ENCODE measurements around the gene BAIAP2. TPM values are rescaled to one million over a fixed set of nuclear protein-coding genes. Genes with fewer than 3 reads are reported as not detected.
A peak's percentile ranks its signal among the peaks of the same experiment; 100 is the strongest.

The BAIAP2 gene
- total RNA-seq, 1 experiment from 2014 or later = 57.7 TPM

DNA sequence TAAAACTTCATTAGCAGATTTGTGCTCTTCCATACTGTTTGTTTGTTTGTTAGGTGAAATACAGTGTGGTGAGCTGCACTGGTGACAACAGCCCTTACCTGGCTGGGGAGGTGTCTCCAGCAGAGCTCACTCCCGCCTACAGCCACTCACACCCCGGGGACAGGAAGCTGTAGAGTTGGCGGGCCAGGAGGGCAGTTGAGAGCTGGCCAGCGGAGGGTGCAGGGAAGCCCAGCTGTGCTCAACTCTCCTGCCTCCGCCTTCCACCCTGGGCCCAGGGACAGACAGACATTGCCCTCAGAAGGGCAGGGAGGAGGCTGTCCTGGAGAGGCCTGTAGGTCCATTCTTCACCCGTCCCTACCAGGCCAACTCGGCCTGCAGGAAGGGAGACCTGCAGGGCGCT lies 81.8 kb downstream of the BAIAP2 start:
- CTCF ChIA-PET = no interaction called here
- Mint-ChIP-seq H3K36me3 (ENCODE audit: insufficient read depth, unreplicated experiment) (peaks cover 48% of the 10 kb centered on the region), H3K27ac (ENCODE audit: unreplicated experiment) (no peak overlapping the region), H3K9me3 (ENCODE audit: unreplicated experiment) (no peaks in the 10 kb centered on the region), H3K27me3 (ENCODE audit: insufficient read depth, unreplicated experiment) (no peaks in the 10 kb centered on the region), H3K4me1 (ENCODE audit: low read depth, unreplicated experiment) (peaks cover 8% of the 10 kb centered on the region), H3K4me3 (ENCODE audit: unreplicated experiment) (no peak overlapping the region)
- no peaks in the 10 kb centered on the region for H3K27me3 ChIP-seq (replicated peaks; ENCODE audit: control insufficient read depth, insufficient read depth, low read length)
- BruUV-seq (replicated peaks) = no TSS peak
- no peak overlapping the region for H3K4me3 ChIP-seq (ENCODE audit: low read depth, low read length)
- H3K36me3 ChIP-seq (ENCODE audit: control insufficient read depth, insufficient read depth, low read length) = no peaks in the 10 kb centered on the region; the same call in none of the 2 replicates
- no peak for DNase-seq
- POLR2A ChIA-PET = no interaction called here
- TF ChIP-seq, protein P1, sequence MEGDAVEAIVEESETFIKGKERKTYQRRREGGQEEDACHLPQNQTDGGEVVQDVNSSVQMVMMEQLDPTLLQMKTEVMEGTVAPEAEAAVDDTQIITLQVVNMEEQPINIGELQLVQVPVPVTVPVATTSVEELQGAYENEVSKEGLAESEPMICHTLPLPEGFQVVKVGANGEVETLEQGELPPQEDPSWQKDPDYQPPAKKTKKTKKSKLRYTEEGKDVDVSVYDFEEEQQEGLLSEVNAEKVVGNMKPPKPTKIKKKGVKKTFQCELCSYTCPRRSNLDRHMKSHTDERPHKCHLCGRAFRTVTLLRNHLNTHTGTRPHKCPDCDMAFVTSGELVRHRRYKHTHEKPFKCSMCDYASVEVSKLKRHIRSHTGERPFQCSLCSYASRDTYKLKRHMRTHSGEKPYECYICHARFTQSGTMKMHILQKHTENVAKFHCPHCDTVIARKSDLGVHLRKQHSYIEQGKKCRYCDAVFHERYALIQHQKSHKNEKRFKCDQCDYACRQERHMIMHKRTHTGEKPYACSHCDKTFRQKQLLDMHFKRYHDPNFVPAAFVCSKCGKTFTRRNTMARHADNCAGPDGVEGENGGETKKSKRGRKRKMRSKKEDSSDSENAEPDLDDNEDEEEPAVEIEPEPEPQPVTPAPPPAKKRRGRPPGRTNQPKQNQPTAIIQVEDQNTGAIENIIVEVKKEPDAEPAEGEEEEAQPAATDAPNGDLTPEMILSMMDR (IDR thresholded peaks at IDR 0.05; ENCODE audit: insufficient read depth in 1 of 2, low read depth in 1 of 2, low read length in 1 of 2, severe bottlenecking in 1 of 2, unreplicated experiment in 1 of 2) = no peak
- H3K9me3 ChIP-seq = no peaks in the 10 kb centered on the region
- intact Hi-C loops (cut with micrococcal nuclease; ENCODE audit: unreplicated experiment) = no loop called here
- H3K4me1 ChIP-seq = no peaks in the 10 kb centered on the region; the same call in 1 of the 2 replicates

DNA sequence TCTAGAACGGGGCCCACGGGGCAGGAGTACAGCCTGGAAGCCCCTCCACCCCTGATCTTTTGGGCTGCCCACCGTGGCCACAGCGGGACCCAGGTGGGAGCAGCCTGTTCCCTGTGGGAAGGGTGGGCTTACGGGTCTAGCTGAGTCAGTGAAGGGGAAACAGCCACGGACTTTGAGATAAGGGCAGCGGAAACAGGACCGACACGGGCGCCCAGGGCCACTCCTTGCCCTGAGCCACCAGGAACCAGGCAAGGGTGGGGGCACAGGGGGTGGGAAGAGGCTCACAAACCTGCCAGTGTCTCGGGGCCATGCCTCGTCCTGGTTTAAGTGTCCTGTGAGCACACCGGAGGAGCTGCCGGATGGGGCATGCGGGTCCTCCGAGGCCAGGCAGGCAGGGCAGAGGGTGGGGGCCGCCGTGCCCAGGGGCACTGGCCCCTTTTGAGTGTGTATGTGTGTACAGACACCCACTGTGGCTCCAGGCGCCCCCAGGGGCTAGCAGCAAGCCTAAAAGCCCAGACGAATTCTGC lies 82.8 kb downstream of the BAIAP2 start:
- H3K27me3 ChIP-seq (replicated peaks; ENCODE audit: control insufficient read depth, insufficient read depth, low read length) = no peaks in the 10 kb centered on the region
- Mint-ChIP-seq H3K9me3 (ENCODE audit: unreplicated experiment) (no peaks in the 10 kb centered on the region), H3K27me3 (ENCODE audit: insufficient read depth, unreplicated experiment) (no peaks in the 10 kb centered on the region), H3K4me3 (ENCODE audit: unreplicated experiment) (peak overlapping the region; percentile 3), H3K36me3 (ENCODE audit: insufficient read depth, unreplicated experiment) (peaks cover 39% of the 10 kb centered on the region), H3K27ac (ENCODE audit: unreplicated experiment) (no peak overlapping the region), H3K4me1 (ENCODE audit: low read depth, unreplicated experiment) (peaks cover 8% of the 10 kb centered on the region)
- intact Hi-C loops (cut with micrococcal nuclease; ENCODE audit: unreplicated experiment) = loop anchor here (2.0 kb wide), 1 partner anchor 15 kb away; no protein-coding TSS in a partner anchor
- H3K36me3 ChIP-seq (ENCODE audit: control insufficient read depth, insufficient read depth, low read length) = no peaks in the 10 kb centered on the region; the same call in none of the 2 replicates
- no peak for DNase-seq
- no peaks in the 10 kb centered on the region; the same call in 1 of the 2 replicates for H3K4me1 ChIP-seq
- ChIA-PET POLR2A (interaction anchor here (0.5 to 0.7 kb wide), 2 partner anchors 89 to 105 kb away, joined by 3 read pairs; partner anchors contain the start of gene CEP131), CTCF (no interaction called here)
- TF ChIP-seq, protein P1 (IDR thresholded peaks at IDR 0.05; ENCODE audit: insufficient read depth in 1 of 2, low read depth in 1 of 2, low read length in 1 of 2, severe bottlenecking in 1 of 2, unreplicated experiment in 1 of 2) = no peak
- BruUV-seq (replicated peaks) = no TSS peak
- H3K4me3 ChIP-seq (ENCODE audit: low read depth, low read length) = no peak overlapping the region
- no peaks in the 10 kb centered on the region for H3K9me3 ChIP-seq

DNA sequence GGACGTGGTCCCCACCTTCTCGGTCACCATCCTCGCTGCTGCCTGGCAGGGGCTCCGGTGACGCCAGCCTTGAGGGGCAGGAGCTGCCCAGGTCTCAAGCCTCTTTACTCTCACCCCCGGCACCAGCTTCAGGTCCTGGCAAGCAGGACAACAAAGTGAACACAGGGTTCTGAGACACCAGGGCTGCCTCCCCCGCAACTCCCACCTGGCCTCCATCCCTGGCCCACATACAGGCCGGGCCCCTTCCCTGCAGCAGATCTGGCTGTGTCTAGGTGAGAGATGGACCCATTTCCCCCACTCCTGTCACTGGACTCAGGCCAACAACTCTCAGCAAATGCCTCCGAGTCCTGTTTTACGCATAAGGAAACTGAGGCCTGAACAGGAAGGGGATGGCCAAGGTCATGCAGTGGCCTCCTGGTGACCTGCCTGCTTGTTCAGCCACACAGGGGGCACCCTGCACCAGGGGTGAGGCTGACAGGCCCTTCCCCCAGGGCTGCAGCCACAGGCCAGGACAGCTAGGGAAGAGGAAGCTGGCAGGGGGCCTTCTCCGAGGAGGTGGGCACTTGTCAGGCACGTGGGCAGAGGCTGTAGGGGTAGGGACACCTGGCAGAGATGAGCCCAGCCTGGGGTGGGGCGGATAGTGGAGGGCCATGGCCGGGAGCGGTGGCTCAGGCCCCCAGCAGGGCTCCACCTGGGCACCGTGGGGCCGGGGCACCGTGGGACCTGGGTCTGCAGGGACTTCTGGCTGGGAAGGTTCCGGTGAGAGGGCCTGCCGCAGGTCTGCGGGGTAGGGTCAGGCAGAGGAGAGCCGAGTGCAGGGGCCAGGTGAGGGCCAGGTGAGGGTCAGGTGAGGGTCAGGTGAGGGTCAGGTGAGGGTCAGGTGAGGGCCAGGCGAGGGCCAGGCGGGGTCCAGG lies 83.6 kb downstream of the BAIAP2 start:
- Histone ChIP-seq H3K9me3 (no peaks in the 10 kb centered on the region), H3K27me3 (replicated peaks; ENCODE audit: control insufficient read depth, insufficient read depth, low read length) (no peaks in the 10 kb centered on the region), H3K36me3 (ENCODE audit: control insufficient read depth, insufficient read depth, low read length) (no peaks in the 10 kb centered on the region; the same call in none of the 2 replicates), H3K4me3 (ENCODE audit: low read depth, low read length) (peak overlapping the region; percentile 55), H3K4me1 (no peaks in the 10 kb centered on the region; the same call in 1 of the 2 replicates)
- intact Hi-C loops (cut with micrococcal nuclease; ENCODE audit: unreplicated experiment) = loop anchor here (2.0 kb wide), 1 partner anchor 14 kb away; no protein-coding TSS in a partner anchor
- H3K9me3 Mint-ChIP-seq (ENCODE audit: unreplicated experiment) = no peaks in the 10 kb centered on the region
- TF ChIP-seq, protein P1 (IDR thresholded peaks at IDR 0.05; ENCODE audit: insufficient read depth in 1 of 2, low read depth in 1 of 2, low read length in 1 of 2, severe bottlenecking in 1 of 2, unreplicated experiment in 1 of 2) = no peak
- BruUV-seq (replicated peaks) = no TSS peak
- POLR2A ChIA-PET = no interaction called here
- peaks cover 8% of the 10 kb centered on the region for H3K4me1 Mint-ChIP-seq (ENCODE audit: low read depth, unreplicated experiment)
- no peak for DNase-seq
- H3K27me3 Mint-ChIP-seq (ENCODE audit: insufficient read depth, unreplicated experiment) = no peaks in the 10 kb centered on the region
- peak overlapping the region; percentile 86 for H3K4me3 Mint-ChIP-seq (ENCODE audit: unreplicated experiment)
- H3K36me3 Mint-ChIP-seq (ENCODE audit: insufficient read depth, unreplicated experiment) = peaks cover 39% of the 10 kb centered on the region
- H3K27ac Mint-ChIP-seq (ENCODE audit: unreplicated experiment) = peak overlapping the region; percentile 79
- CTCF ChIA-PET = interaction anchor here (1.0 kb wide), 1 partner anchor 95 kb away, joined by 3 read pairs; no protein-coding TSS in a partner anchor

All from Caco-2 (cell line).